Measurements from ENCODE around the gene PLA2G10. TPM values are rescaled to one million over a fixed set of nuclear protein-coding genes. Genes with fewer than 3 reads are reported as not detected.
A peak's percentile ranks its signal among the peaks of the same experiment; 100 is the strongest.
"Not testable (repeated sequence)": the region's sequence is repeated elsewhere in the genome, so short reads cannot be mapped to it uniquely, and the experiment has no call there.

PLA2G10 gene
- total RNA-seq, 2 experiments from 2014 or later = not detected

GRCh38 chr16:14676633-14677032 lies 17.5 kb downstream of the PLA2G10 start:
- Mint-ChIP-seq H3K36me3 (no peaks in the 10 kb centered on the region), H3K4me3 (no peak overlapping the region), H3K4me1 (peaks cover 8% of the 10 kb centered on the region), H3K27ac (no peak overlapping the region), H3K9me3 (no peaks in the 10 kb centered on the region), H3K27me3 (no peaks in the 10 kb centered on the region)
- no peak for DNase-seq

- Mint-ChIP-seq H3K9me3 (no peaks in the 10 kb centered on the region), H3K36me3 (peaks cover 17% of the 10 kb centered on the region), H3K4me1 (peaks cover 8% of the 10 kb centered on the region), H3K27me3 (no peaks in the 10 kb centered on the region), H3K27ac (peak overlapping the region; percentile 6), H3K4me3 (no peak overlapping the region)
- DNase-seq = peak; percentile 6
These were observed 21.6 kb downstream of the PLA2G10 start for GRCh38 chr16:14672403-14672971.

GRCh38 chr16:14669776-14670175 lies 24.3 kb downstream of the PLA2G10 start:
- no peaks in the 10 kb centered on the region for H3K9me3 Mint-ChIP-seq
- no peak for DNase-seq
- no peak overlapping the region for H3K27ac Mint-ChIP-seq
- peaks cover 26% of the 10 kb centered on the region for H3K36me3 Mint-ChIP-seq
- H3K4me1 Mint-ChIP-seq = peaks cover 11% of the 10 kb centered on the region
- H3K4me3 Mint-ChIP-seq = no peak overlapping the region
- H3K27me3 Mint-ChIP-seq = no peaks in the 10 kb centered on the region

- DNase-seq = no peak
- no peaks in the 10 kb centered on the region for H3K27me3 Mint-ChIP-seq
- peaks cover 10% of the 10 kb centered on the region for H3K4me1 Mint-ChIP-seq
- H3K4me3 Mint-ChIP-seq = no peak overlapping the region
- H3K9me3 Mint-ChIP-seq = no peaks in the 10 kb centered on the region
- no peak overlapping the region for H3K27ac Mint-ChIP-seq
- peaks cover 30% of the 10 kb centered on the region for H3K36me3 Mint-ChIP-seq
These were observed 25.4 kb downstream of the PLA2G10 start for GRCh38 chr16:14668556-14669223.

- no peak for DNase-seq
- Mint-ChIP-seq H3K4me1 (peaks cover 7% of the 10 kb centered on the region), H3K27me3 (no peaks in the 10 kb centered on the region), H3K27ac (peak overlapping the region; percentile 34), H3K36me3 (peaks cover 32% of the 10 kb centered on the region), H3K9me3 (no peaks in the 10 kb centered on the region), H3K4me3 (no peak overlapping the region)
These were observed 26.5 kb downstream of the PLA2G10 start for GRCh38 chr16:14667347-14668266.

GRCh38 chr16:14658063-14658462 lies 36.0 kb downstream of the PLA2G10 start:
- Mint-ChIP-seq H3K27ac (peak overlapping the region; percentile 81), H3K4me3 (no peak overlapping the region), H3K36me3 (peaks cover 23% of the 10 kb centered on the region), H3K4me1 (peaks cover 7% of the 10 kb centered on the region), H3K9me3 (no peaks in the 10 kb centered on the region), H3K27me3 (no peaks in the 10 kb centered on the region)
- peak; percentile 8 for DNase-seq

- Mint-ChIP-seq H3K27me3 (no peaks in the 10 kb centered on the region), H3K27ac (no peak overlapping the region), H3K4me1 (peaks cover 6% of the 10 kb centered on the region), H3K9me3 (no peaks in the 10 kb centered on the region), H3K36me3 (peaks cover 24% of the 10 kb centered on the region), H3K4me3 (no peak overlapping the region)
- DNase-seq = no peak
These were observed 41.4 kb downstream of the PLA2G10 start for GRCh38 chr16:14652726-14653125.

GRCh38 chr16:14650629-14651028 lies 43.5 kb downstream of the PLA2G10 start:
- H3K36me3 Mint-ChIP-seq = peaks cover 18% of the 10 kb centered on the region
- H3K27ac Mint-ChIP-seq = peak overlapping the region; percentile 65
- no peak overlapping the region for H3K4me3 Mint-ChIP-seq
- no peak for DNase-seq
- H3K27me3 Mint-ChIP-seq = no peaks in the 10 kb centered on the region
- peaks cover 6% of the 10 kb centered on the region for H3K4me1 Mint-ChIP-seq
- H3K9me3 Mint-ChIP-seq = no peaks in the 10 kb centered on the region

GRCh38 chr16:14649816-14650215 lies 44.3 kb downstream of the PLA2G10 start:
- Mint-ChIP-seq H3K4me3 (no peak overlapping the region), H3K27me3 (no peaks in the 10 kb centered on the region), H3K36me3 (peaks cover 18% of the 10 kb centered on the region), H3K4me1 (peaks cover 6% of the 10 kb centered on the region), H3K9me3 (no peaks in the 10 kb centered on the region), H3K27ac (peak overlapping the region; percentile 52)
- DNase-seq = no peak

GRCh38 chr16:14641926-14642325 lies 52.2 kb downstream of the PLA2G10 start:
- H3K4me1 Mint-ChIP-seq = peaks cover 24% of the 10 kb centered on the region

GRCh38 chr16:14641206-14641605 lies 52.9 kb downstream of the PLA2G10 start:
- H3K4me3 Mint-ChIP-seq = no peak overlapping the region
- DNase-seq = no peak
- peaks cover 31% of the 10 kb centered on the region for H3K4me1 Mint-ChIP-seq
- no peaks in the 10 kb centered on the region for H3K27me3 Mint-ChIP-seq
- H3K9me3 Mint-ChIP-seq = no peaks in the 10 kb centered on the region
- no peak overlapping the region for H3K27ac Mint-ChIP-seq
- peaks cover 6% of the 10 kb centered on the region for H3K36me3 Mint-ChIP-seq

More at GRCh38 chr16:14641926-14642325, 52.2 kb downstream of the PLA2G10 start:
- DNase-seq = no peak
- Mint-ChIP-seq H3K4me3 (no peak overlapping the region), H3K9me3 (no peaks in the 10 kb centered on the region), H3K27me3 (no peaks in the 10 kb centered on the region), H3K27ac (peak overlapping the region; percentile 70), H3K36me3 (peaks cover 6% of the 10 kb centered on the region)

- H3K9me3 Mint-ChIP-seq = no peaks in the 10 kb centered on the region
- no peaks in the 10 kb centered on the region for H3K27me3 Mint-ChIP-seq
- H3K4me3 Mint-ChIP-seq = no peak overlapping the region
- H3K4me1 Mint-ChIP-seq = peaks cover 36% of the 10 kb centered on the region
- H3K36me3 Mint-ChIP-seq = peaks cover 9% of the 10 kb centered on the region
- peak overlapping the region; percentile 16 for H3K27ac Mint-ChIP-seq
- DNase-seq = no peak
These were observed 53.6 kb downstream of the PLA2G10 start for GRCh38 chr16:14640538-14640937.

GRCh38 chr16:14636951-14637240 lies 57.2 kb downstream of the PLA2G10 start:
- H3K4me3 Mint-ChIP-seq, H3K9me3 Mint-ChIP-seq, H3K27me3 Mint-ChIP-seq, DNase-seq, H3K27ac Mint-ChIP-seq: not testable (repeated sequence)
- Mint-ChIP-seq H3K36me3 (peaks cover 20% of the 10 kb centered on the region), H3K4me1 (peaks cover 52% of the 10 kb centered on the region)

- Mint-ChIP-seq H3K4me1 (peaks cover 54% of the 10 kb centered on the region), H3K27ac (peak overlapping the region; percentile 52), H3K36me3 (peaks cover 19% of the 10 kb centered on the region)
- not testable (repeated sequence) for H3K27me3 Mint-ChIP-seq, DNase-seq, H3K4me3 Mint-ChIP-seq, H3K9me3 Mint-ChIP-seq
These were observed 57.7 kb downstream of the PLA2G10 start for GRCh38 chr16:14636179-14636950.

Measured in activated naive CD8-positive, alpha-beta T cell treated with anti-CD3 and anti-CD28 coated beads for 36 hours (primary cell).